Cortex of kidney (tissue), 1 donor: Measurements from ENCODE around the gene FAM200C.

Experiments
- DNase-seq: peaks from one replicate; lab custom pipeline; 2025; lab: John Stamatoyannopoulos, UW

Gene FAM200C

GRCh38 chr5:160419458-160420330, 19.8 kb upstream of the FAM200C start:
- no peak for DNase-seq

- peak; percentile 34 for DNase-seq
Measured at GRCh38 chr5:160418561-160419457, 19.0 kb upstream of the FAM200C start, which contains the start of gene SLU7. Gene SLU7 (minus strand): TSS chr5:160419081. CDS start chr5:160415294, 3,787 bp downstream.

GRCh38 chr5:160398806-160399205, 1.0 kb downstream of the FAM200C start:
- no peak for DNase-seq

DNA sequence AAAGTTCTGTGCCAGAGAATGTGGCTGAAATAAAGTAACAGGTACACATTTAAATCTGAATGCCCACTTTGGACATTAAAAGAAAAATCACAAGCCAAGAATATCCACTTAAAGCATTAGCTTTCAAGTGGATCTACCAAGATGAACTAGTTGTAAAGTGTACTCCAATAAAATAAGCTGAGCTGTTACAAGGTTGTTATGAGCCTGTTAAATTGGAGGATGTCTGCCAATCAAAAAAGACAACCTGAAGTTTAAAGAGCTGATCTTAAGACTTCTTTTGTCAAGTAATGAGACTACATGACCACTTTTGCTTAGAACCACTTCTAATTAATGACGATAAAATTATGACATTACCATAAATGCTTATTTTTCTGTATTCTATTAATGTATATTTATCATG, 2.4 kb downstream of the FAM200C start:
- no peak for DNase-seq

- DNase-seq, result no peak
Measured at GRCh38 chr5:160395111-160395510, 4.7 kb downstream of the FAM200C start.

DNA sequence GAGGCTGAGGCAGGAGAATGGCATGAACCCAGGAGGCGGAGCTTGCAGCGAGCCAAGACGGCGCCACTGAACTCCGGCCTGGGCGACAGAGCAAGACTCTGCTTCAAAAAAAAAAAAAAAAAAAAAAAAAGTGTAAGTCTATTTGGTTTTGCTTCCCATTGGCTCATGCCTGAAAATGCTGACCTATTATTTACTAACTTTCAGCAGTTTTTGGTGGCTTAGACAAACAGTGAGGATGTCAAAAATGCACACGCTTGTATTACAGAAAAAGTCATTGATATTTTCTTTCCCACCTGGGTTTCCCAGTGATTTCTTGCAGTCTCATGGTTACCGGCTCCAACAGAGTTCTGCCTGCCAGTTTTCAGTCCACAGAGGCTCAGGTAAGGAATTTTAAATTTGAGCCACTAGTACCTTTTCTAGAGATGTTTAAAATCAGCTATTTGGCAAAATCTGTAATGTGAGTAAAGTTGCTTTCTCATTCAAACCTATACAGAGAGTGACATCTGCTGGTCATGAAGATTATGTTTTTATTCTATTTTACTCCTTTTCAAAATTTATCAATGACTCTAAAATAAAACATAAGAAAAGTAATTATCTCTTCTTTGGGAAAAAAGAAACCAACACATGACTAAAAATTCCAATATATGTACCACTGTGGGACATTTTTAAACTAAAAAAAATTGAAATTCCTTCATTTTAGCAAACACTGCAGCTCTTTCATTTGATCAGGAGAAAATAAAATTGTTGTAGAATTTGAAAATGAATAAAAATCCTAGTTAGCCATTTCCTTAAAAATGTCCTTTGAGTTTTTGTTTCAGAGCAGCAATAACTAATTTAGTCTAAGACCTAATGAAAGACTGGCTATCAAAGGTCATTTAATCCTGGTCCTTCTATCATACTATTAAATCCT, 8.8 kb downstream of the FAM200C start:
- DNase-seq, result no peak

DNA sequence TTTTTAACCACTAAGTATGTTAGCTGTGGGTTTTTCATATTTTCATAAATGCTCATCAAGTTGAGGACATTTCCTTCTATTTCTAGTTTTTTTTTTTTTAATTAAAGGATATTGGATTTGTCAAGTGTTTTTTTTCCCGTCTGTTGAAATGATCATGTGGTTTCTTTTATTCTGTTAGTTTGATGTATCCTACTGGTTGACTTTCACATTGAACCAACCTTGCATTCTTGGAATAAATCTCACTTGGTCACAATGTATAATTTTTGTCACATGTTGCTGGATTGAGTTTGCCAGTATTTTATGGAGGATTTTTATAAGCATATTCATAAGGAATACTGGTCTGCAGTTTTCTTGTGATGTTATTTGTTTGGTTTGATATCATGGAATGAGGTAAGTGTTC, 12.4 kb downstream of the FAM200C start:
- no peak for DNase-seq

DNA sequence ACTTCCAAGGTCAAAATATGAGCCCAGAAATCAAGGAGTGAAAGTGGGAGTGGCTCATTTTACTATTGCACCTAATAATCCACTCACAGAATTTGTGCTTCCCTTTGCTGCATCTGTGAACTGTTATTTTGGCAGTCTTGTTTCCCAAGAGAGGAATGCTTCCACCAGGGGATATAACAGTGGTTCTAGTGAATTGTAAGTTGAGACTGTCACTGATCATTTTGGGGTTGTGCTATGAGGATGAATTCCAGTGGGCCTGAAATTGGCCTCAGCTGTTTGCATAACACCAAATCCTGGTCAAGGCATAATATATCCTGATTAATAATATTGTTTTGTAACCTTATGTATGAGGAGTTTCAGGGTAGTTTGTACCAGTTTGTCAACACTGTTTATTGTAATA, 14.4 kb downstream of the FAM200C start:
- DNase-seq, result no peak

DNA sequence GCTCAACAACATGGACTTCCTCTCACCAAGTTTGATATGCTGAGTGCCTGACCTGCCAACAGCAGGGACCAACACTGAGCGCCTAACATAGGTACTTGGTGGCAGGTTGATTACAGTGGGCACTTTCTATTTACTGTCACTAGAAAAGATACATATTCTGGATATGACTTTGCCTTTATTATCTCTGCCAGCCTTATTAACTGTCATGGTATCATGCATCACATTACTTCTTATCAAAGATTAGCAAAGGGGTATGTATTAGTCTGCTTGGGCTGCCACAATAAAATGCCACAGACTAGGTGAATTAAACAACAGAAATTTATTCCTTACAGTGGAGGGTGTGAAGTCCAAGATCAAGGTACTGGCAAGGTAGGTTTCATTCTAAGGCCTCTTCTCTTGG, 15.2 kb downstream of the FAM200C start:
- DNase-seq, result no peak

DNA sequence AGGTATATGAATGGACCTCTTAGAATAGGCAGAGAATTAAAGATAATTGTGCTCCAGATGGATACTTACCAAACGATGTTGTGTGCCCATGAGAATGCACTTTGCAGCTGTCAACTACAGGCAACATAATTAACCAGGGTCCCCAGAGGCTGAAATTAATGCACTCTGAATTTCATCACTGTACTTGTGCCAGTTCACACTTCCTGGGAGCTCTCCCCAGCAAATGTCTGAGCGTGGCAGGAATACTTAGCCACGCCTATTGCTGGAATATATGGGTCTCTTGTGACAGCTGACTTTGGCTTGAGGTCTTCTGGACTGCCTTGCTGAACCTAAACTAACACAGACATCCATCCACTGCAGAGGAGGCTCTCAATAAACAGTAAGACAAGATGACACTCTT, 17.5 kb downstream of the FAM200C start:
- no peak for DNase-seq

- no peak for DNase-seq
Measured at GRCh38 chr5:160380041-160380440, 19.8 kb downstream of the FAM200C start.

- DNase-seq, result no peak
Measured at GRCh38 chr5:160379511-160379910, 20.3 kb downstream of the FAM200C start.

- no peak for DNase-seq
Measured at GRCh38 chr5:160378330-160378729, 21.5 kb downstream of the FAM200C start.

DNA sequence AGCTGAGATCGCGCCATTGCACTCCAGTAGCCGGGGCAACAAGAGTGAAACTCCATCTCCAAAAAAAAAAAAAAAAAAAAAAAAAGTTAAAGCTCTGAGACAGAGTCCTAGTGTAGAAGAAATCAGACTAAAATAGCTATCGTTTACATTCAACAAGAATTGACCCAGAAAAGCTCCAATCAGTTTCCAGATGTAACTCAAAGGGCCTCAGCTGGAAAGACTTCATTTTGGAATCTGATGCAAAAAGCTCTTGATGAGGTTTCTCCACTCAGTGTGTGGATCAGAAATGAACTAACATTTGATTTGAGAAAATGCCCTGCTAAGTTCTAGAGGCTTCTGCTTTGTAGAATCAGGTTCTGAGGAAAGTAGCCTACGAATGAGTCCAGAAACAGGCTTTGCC, 22.2 kb downstream of the FAM200C start:
- no peak for DNase-seq

DNA sequence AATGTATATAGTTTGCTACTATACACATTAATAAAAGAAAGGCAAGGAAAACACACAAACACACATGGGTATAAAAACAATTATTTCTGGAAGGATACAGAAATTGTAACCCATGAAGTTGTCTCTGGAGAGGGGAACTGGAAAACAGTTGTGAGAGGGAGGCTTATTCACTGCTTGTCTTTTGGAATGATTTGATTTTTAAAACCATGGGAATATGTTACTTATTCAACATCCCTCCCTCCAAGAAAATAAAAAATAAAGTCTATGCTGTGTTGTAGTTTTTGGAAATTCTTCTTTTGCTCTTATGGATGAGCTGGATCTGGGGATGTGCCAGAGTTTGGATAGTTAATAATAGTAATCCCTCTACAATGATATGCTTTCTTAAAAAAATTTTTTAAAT, 23.4 kb downstream of the FAM200C start:
- no peak for DNase-seq

DNA sequence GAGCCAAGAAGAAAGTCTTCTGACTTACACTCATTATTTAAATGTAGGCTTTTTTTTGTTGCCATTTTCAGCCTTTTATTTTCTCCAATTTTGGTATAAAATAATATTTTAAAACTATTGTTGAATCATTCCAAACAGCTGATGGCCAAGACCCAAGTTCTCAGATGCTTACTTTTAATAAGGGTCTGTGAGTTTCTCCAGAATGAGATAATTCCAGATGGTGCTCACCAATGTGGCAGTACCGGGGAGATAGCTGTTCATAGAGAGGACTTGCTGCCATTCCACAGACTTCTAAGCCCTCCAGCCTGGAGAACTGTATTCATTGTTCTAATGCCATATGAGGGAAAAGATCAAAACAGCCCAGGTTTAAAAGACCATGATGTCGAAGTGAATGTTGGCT, 24.2 kb downstream of the FAM200C start:
- no peak for DNase-seq

DNA sequence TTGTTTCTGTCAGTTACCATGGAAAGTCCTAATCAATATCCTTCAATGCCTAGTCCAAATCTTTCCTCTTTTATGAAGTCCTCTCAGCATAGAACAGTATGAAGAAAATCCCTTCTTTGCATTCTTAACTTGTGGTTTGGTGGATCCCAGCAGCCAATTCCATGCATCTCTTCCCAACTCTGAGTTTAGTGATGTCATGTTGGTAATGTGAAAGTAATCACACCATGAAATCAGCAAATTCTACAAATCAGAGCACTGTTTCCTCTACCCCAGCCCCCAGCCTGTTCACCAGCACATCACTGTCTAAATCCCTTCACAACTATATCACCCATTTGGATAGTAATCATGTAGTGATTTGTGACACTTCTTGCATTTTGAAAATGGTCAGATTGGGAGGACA, 24.7 kb downstream of the FAM200C start:
- no peak for DNase-seq

GRCh38 chr5:160371294-160371693, 28.6 kb downstream of the FAM200C start:
- no peak for DNase-seq

- no peak for DNase-seq
Measured at GRCh38 chr5:160370713-160371034, 29.2 kb downstream of the FAM200C start.

DNA sequence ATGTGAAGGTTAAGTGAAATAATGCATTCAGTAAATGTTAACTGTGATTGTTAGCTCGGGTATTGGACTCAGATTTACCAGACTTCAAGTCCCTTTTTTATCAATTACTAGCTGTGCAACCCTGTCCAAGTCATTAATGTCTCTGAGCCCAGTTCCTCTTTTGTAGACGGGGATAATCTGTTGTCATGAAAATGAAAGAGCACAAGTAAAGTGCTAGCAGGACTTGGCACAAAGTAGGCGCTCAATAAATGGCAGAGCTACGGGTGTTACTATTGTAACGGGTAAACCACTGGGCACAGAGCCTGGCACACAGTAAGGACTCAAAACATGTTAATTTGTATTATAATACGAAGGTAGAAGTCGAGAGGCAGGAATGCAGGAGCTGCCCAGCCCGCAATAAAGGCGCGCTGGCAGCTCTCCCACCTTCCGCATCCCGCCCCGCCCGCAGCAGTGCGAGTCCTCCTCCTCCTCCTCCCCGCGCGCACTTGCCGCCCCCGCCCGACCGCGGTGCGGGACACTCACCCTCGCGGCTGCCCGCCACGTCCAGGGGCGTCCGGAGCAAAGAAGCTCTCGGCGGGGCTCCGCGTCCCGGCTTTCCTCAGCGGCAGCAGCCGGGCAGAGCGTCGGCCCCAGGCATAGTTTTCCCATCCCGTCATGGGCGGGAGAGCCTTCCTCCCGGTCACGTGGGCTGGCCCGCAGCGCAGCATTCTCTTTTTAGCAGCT, 29.7 kb downstream of the FAM200C start, which contains the start of gene C1QTNF2:
Gene C1QTNF2 (minus strand): TSS at position 637 of the 723 bp plus-strand sequence. CDS start 15,615 bp downstream, outside the sequence.
- DNase-seq, result no peak

DNA sequence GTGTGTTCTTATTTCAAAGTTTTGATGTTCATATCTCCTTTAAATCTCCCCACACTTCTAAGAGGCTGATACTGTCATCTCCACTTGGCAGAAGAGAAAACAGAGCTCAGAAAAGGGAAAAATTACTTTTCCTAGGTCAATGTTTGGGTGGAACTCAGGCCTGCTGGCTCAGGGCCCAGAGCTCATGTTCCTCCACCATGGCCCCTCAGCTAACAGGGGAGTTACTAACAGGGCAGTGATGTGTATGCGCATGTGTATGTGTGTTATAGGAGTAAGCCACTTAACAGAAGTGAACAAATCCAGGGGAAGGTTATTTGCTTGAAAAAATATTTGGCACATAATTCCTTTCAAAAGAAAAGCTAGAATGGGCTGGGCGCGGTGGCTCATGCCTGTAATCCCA, 32.0 kb downstream of the FAM200C start:
- DNase-seq, result no peak
